Stimulated activated CD8-positive, alpha-beta memory T cell treated with anti-CD3 and anti-CD28 coated beads, Interleukin-4, amount 100 ng/mL, for 4 hours (primary cell): Measurements from ENCODE around the gene PPP1CC.
"Not testable (repeated sequence)": the region's sequence is repeated elsewhere in the genome, so short reads cannot be mapped to it uniquely, and the experiment has no call there.

ENCODE experiments used
- DNase-seq, 2 donors: peaks; one replicate each; pipeline ENCODE4 v3.0.0-alpha.2; 2020; ENCODE audit warnings: low read depth in 2 of 2, low spot score in 1 of 2

The PPP1CC gene

GRCh38 chr12:110726708-110727369 lies 15.9 kb downstream of the PPP1CC start:
- DNase-seq: no peak

- no peak for DNase-seq
Measured at GRCh38 chr12:110726028-110726427, 16.7 kb downstream of the PPP1CC start.

GRCh38 chr12:110725267-110725666 lies 17.4 kb downstream of the PPP1CC start:
- no peak for DNase-seq

- not testable (repeated sequence) for DNase-seq
Measured at GRCh38 chr12:110722892-110723291, 19.8 kb downstream of the PPP1CC start.

- DNase-seq: no peak
Measured at GRCh38 chr12:110721570-110721969, 21.1 kb downstream of the PPP1CC start.

- no peak for DNase-seq
Measured at GRCh38 chr12:110720516-110720915, 22.2 kb downstream of the PPP1CC start.

- DNase-seq: no peak
Measured at GRCh38 chr12:110718222-110718908, 24.3 kb downstream of the PPP1CC start.

- no peak for DNase-seq
Measured at GRCh38 chr12:110717037-110717436, 25.7 kb downstream of the PPP1CC start.

- no peak for DNase-seq
Measured at GRCh38 chr12:110708917-110709316, 33.8 kb downstream of the PPP1CC start.

- no peak for DNase-seq
Measured at GRCh38 chr12:110705309-110705708, 37.4 kb downstream of the PPP1CC start.

- no peak for DNase-seq
Measured at GRCh38 chr12:110704750-110705149, 37.9 kb downstream of the PPP1CC start.

GRCh38 chr12:110704231-110704630 lies 38.5 kb downstream of the PPP1CC start:
- no peak for DNase-seq

GRCh38 chr12:110702081-110702480 lies 40.6 kb downstream of the PPP1CC start:
- no peak for DNase-seq

GRCh38 chr12:110699591-110700445 lies 42.9 kb downstream of the PPP1CC start:
- DNase-seq: no peak

GRCh38 chr12:110698171-110698902 lies 44.4 kb downstream of the PPP1CC start:
- peak; percentile 47 to 52 for DNase-seq

GRCh38 chr12:110697236-110697635 lies 45.5 kb downstream of the PPP1CC start:
- DNase-seq: no peak

- no peak for DNase-seq
Measured at GRCh38 chr12:110696283-110696682, 46.4 kb downstream of the PPP1CC start.

- no peak for DNase-seq
Measured at GRCh38 chr12:110694330-110694901, 48.3 kb downstream of the PPP1CC start.

GRCh38 chr12:110693731-110694130 lies 49.0 kb downstream of the PPP1CC start:
- no peak for DNase-seq

- DNase-seq: no peak
Measured at GRCh38 chr12:110690127-110690430, 52.6 kb downstream of the PPP1CC start.
